ENCODE data around the gene IRF8. TPM values are rescaled to one million over a fixed set of nuclear protein-coding genes. Genes with fewer than 3 reads are reported as not detected.

Gene IRF8
- total RNA-seq, 3 donors from 2014 or later (not counting 1 experiment from before 2014, with no cell fraction given): 101 to 167 (median 122) TPM

GRCh38 chr16:85884808-85885463, 14.0 kb upstream of the IRF8 start:
- no peak overlapping the region for H3K27ac ChIP-seq (ENCODE audit: low read length)
- no peak for TF ChIP-seq CTCF (IDR thresholded peaks at IDR 0.05)
- H3K4me1 ChIP-seq (ENCODE audit: control insufficient read depth, insufficient read depth, low read length): peaks cover 33% of the 10 kb centered on the region
- Mint-ChIP-seq H3K27me3 (ENCODE audit: low read depth in 2 of 2) (peaks cover 25 to 37% of the 10 kb centered on the region in 2 donors), H3K27ac (no peak overlapping the region), H3K4me1 (peaks cover 50 to 57% of the 10 kb centered on the region in 2 donors), H3K9me3 (no peaks in the 10 kb centered on the region), H3K36me3 (no peaks in the 10 kb centered on the region), H3K4me3 (no peak overlapping the region)
- no peaks in the 10 kb centered on the region for H3K27me3 ChIP-seq (ENCODE audit: control insufficient read depth, insufficient read depth, low read length)
- H3K9me3 ChIP-seq (ENCODE audit: control insufficient read depth, insufficient read depth, low read length): no peaks in the 10 kb centered on the region
- H3K4me3 ChIP-seq (ENCODE audit: low read length): no peak overlapping the region
- intact Hi-C loops (cut with micrococcal nuclease): no loop called here
- no peak for ATAC-seq
- H3K36me3 ChIP-seq (ENCODE audit: control insufficient read depth, insufficient read depth, low read length): no peaks in the 10 kb centered on the region
- 89% methylated on average over 13 of the region's 13 CpGs for WGBS (ENCODE audit: insufficient coverage)
- no peak for DNase-seq

GRCh38 chr16:85885537-85885936, 13.4 kb upstream of the IRF8 start:
- no peaks in the 10 kb centered on the region for H3K9me3 ChIP-seq (ENCODE audit: control insufficient read depth, insufficient read depth, low read length)
- H3K4me1 ChIP-seq (ENCODE audit: control insufficient read depth, insufficient read depth, low read length): peaks cover 28% of the 10 kb centered on the region
- Mint-ChIP-seq H3K27ac (no peak overlapping the region), H3K9me3 (no peaks in the 10 kb centered on the region), H3K4me3 (no peak overlapping the region), H3K36me3 (no peaks in the 10 kb centered on the region), H3K4me1 (peaks cover 44 to 51% of the 10 kb centered on the region in 2 donors), H3K27me3 (ENCODE audit: low read depth in 2 of 2) (peaks cover 25 to 37% of the 10 kb centered on the region in 2 donors)
- WGBS (ENCODE audit: insufficient coverage): 90% methylated on average over 4 of the region's 6 CpGs
- no peak for TF ChIP-seq CTCF (IDR thresholded peaks at IDR 0.05)
- H3K36me3 ChIP-seq (ENCODE audit: control insufficient read depth, insufficient read depth, low read length): no peaks in the 10 kb centered on the region
- H3K27me3 ChIP-seq (ENCODE audit: control insufficient read depth, insufficient read depth, low read length): no peaks in the 10 kb centered on the region
- no peak overlapping the region for H3K4me3 ChIP-seq (ENCODE audit: low read length)
- no peak for DNase-seq
- ATAC-seq: no peak
- no peak overlapping the region for H3K27ac ChIP-seq (ENCODE audit: low read length)
- intact Hi-C loops (cut with micrococcal nuclease): no loop called here

DNA sequence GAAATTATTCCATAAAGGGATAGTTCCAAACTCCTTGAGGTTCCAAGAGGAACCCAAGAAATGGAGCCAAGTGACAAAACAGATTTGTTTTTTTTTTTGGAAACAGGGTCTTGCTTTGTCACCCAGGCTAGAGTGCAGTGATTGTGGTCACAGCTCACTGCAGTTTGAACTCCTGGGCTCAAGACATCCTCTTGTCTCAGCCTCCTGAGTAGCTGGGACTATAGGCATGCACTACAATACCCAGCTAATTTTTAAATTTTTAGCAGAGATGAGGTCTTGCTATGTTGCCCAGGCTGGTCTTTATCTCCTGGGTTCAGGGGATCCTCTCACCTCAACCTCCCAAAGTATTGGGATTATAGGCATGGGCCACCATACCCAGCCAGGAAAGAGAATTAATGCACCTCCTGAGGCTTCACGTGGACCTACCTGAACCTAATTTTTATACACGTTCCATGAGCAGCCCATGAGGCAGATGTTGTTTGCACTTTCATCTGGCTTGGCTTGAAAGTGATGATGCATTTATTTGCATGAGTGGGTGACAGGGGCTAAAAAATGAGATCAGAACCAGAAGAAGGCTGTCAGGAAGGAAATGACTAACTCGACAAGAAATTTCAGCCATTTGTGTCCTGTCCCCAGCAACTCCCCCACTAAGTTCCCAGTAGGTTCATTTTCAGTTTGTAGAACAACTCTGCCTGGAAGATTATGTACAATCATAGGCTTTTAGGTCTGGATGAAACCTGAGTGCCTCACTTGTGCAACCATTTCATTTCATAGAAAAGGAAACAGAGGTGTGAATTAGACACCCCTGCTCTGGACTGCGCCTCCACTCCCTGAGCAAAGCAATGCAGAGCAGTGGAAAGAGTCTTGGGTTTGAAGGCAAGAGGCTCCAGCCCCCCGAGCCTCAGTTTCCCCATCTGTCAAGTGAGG, 10.3 kb upstream of the IRF8 start:
- no peaks in the 10 kb centered on the region for H3K36me3 ChIP-seq (ENCODE audit: control insufficient read depth, insufficient read depth, low read length)
- no peaks in the 10 kb centered on the region for H3K9me3 ChIP-seq (ENCODE audit: control insufficient read depth, insufficient read depth, low read length)
- DNase-seq: peak in 1 of 2 donors; percentile 52
- intact Hi-C loops (cut with micrococcal nuclease): loop anchor here (1.0 kb wide), 3 partner anchors 8 to 48 kb away; no protein-coding TSS in a partner anchor
- Mint-ChIP-seq H3K27me3 (ENCODE audit: low read depth in 2 of 2) (peaks cover 13 to 16% of the 10 kb centered on the region in 2 donors), H3K4me1 (peaks cover 22 to 30% of the 10 kb centered on the region in 2 donors), H3K27ac (peak overlapping the region; percentile 84 to 88), H3K9me3 (no peaks in the 10 kb centered on the region), H3K36me3 (no peaks in the 10 kb centered on the region), H3K4me3 (peak overlapping the region; percentile 70)
- H3K4me1 ChIP-seq (ENCODE audit: control insufficient read depth, insufficient read depth, low read length): peaks cover 17% of the 10 kb centered on the region
- peak; percentile 89 to 95 (median 93) for ATAC-seq
- WGBS (ENCODE audit: insufficient coverage): 21% methylated on average over 4 of the region's 5 CpGs
- no peak overlapping the region for H3K4me3 ChIP-seq (ENCODE audit: low read length)
- H3K27me3 ChIP-seq (ENCODE audit: control insufficient read depth, insufficient read depth, low read length): no peaks in the 10 kb centered on the region
- no peak for TF ChIP-seq CTCF (IDR thresholded peaks at IDR 0.05)
- peak overlapping the region; percentile 69 for H3K27ac ChIP-seq (ENCODE audit: low read length)

Measured in natural killer cell (primary cell).